VCaP (cell line): ENCODE results near the gene AARS1.
"Not testable (repeated sequence)": the region's sequence is repeated elsewhere in the genome, so short reads cannot be mapped to it uniquely, and the experiment has no call there.

Experiments
- H3K27ac ChIP-seq: fragments of 450-650 bp; 2 replicates; pipeline ENCODE4 v1.5.1; 2017
- TF ChIP-seq, protein P1 (sequence below): fragments of 450-650 bp; conservative IDR thresholded peaks from 2 replicates; pipeline ENCODE4 v1.5.1; 2017; ENCODE audit warnings: mild to moderate bottlenecking, moderate library complexity

AARS1 gene

GRCh38 chr16:70252355-70252988, 36.8 kb downstream of the AARS1 start:
- peak overlapping the region; percentile 85; the same call in 1 of the 2 replicates for H3K27ac ChIP-seq
- TF ChIP-seq, protein P1, sequence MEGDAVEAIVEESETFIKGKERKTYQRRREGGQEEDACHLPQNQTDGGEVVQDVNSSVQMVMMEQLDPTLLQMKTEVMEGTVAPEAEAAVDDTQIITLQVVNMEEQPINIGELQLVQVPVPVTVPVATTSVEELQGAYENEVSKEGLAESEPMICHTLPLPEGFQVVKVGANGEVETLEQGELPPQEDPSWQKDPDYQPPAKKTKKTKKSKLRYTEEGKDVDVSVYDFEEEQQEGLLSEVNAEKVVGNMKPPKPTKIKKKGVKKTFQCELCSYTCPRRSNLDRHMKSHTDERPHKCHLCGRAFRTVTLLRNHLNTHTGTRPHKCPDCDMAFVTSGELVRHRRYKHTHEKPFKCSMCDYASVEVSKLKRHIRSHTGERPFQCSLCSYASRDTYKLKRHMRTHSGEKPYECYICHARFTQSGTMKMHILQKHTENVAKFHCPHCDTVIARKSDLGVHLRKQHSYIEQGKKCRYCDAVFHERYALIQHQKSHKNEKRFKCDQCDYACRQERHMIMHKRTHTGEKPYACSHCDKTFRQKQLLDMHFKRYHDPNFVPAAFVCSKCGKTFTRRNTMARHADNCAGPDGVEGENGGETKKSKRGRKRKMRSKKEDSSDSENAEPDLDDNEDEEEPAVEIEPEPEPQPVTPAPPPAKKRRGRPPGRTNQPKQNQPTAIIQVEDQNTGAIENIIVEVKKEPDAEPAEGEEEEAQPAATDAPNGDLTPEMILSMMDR = no peak

DNA sequence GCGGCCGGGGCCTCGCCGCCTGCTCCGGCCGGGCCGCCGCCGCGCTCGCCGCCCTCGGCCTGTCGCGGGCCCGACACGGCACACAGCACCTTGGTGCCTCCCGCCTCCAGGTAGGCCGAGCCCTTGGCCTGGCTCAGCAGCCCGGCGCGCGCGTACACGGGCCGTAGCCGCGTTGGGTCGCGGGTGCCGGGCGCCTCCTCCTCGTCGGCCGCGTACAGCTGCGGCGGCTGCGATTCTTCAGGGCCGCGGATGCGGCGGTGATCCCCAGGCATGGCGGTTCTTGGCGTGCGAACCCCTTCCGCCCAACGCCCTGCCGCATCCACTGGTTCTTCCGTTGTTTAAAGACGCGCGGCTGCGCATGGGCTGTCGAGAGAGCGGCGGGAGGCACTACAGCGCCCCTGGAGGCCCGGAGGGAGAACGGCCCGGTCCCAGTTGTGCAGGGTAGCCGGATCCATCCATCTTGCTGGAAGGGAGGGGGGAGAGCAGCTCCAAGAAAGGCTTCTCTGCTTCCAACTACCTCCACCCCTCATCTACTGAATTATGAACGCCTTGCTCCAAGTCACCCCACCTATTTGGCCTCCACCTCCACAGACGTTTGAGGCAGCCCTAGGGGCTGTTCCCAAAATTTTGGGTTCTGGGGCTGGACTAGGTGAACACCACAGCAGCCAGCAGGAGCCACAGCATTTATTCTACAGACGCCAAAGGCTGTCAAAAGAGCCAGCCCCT, 37.5 kb downstream of the AARS1 start, which contains the start of gene EXOSC6:
TSS of gene EXOSC6 (minus strand) at position 312 of the 726 bp plus-strand sequence. CDS start at position 272, 40 bp downstream.
- TF ChIP-seq, protein P1 = peak; percentile 90
- peak within 1 kb of the TSS; percentile 85 for H3K27ac ChIP-seq

DNA sequence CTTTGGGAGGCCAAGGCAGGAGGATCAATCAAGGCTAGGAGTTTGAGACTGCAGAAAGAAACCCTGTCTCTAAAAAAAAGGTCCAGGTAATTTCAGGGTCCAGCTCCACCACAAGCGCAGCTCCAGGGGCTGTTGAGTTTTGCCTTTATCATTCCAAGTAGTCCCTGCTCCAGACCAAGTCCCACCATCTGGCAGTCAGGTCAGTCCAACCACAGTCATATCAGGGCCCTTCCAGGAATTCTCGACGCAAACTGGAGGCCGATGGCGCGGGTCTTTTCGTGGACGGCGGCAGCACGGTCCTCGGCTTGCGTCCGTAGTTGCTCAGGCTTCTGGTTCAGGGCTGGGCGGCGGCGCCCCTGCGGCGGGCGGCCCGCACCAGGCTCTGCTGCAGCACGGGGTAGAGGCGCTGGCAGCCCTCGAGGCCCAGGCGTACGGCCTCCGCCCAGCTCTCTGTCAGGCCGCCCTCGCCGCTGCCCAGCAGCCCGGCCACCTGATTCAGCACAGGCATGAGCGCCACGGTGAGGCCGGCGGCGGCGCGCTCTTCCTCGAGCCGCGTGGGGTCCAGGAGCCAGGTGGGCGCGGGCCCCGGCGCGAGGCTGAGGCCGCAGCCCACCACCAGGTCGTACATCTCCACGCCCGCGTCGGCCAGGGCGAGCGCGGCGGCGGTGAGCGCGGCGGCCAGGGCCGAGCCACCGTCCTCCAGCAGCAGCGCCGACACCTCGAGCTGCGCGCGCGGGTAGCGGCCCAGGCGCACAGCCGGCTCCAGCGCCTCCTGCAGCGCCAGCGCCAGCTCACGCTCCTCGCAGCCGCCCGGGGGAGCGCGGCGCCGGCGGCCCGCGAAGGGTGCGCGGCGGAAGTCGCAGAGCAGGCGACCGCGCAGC, 38.3 kb downstream of the AARS1 start:
- peak overlapping the region; percentile 85 for H3K27ac ChIP-seq
- TF ChIP-seq, protein P1 = no peak

DNA sequence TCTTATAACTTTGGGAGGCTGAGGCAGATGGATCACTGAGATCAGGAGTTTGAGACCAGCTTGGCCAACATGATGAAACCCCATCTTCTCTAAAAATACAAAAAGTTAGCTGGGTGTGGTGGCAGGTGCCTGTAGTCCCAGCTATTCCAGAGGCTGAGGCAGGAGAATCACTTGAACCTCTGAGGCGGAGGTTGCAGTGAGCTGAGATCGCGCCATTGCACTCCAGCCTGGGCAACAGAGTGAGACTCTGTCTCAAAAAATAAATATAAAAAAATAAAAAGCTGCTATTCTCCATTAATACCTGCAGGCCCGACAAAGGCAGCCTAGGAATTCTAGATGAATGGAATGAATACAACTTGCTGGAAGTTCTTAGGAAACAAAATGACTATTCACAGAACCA, 39.6 kb downstream of the AARS1 start:
- H3K27ac ChIP-seq = peak overlapping the region; percentile 85

- H3K27ac ChIP-seq = not testable (repeated sequence)
These were observed 50.5 kb downstream of the AARS1 start for GRCh38 chr16:70238773-70239172.

- not testable (repeated sequence) for H3K27ac ChIP-seq
These were observed 57.5 kb downstream of the AARS1 start for GRCh38 chr16:70231831-70232230.

DNA sequence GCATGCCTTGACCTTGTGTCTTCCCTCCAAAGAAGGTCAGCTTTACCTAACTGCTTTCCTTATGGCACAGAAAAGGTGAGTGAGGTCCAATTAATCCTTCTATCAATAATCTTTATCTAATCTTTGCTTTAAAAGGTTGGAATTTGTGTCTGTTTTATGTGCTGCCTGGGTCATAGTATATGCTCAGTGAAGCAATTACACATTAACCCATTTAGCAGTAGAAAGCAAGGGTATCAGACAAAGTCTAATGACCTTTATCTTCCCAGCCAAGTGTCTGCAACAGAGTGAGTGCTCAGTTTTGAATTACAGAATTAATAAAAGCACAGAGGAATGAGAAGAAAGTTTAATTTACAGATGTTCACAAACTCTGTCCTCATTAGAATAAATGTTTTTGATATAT, 63.3 kb downstream of the AARS1 start:
- H3K27ac ChIP-seq = not testable (repeated sequence)

- H3K27ac ChIP-seq = not testable (repeated sequence)
These were observed 63.9 kb downstream of the AARS1 start for GRCh38 chr16:70225430-70225829.

GRCh38 chr16:70224645-70225044, 64.7 kb downstream of the AARS1 start:
- not testable (repeated sequence) for H3K27ac ChIP-seq

DNA sequence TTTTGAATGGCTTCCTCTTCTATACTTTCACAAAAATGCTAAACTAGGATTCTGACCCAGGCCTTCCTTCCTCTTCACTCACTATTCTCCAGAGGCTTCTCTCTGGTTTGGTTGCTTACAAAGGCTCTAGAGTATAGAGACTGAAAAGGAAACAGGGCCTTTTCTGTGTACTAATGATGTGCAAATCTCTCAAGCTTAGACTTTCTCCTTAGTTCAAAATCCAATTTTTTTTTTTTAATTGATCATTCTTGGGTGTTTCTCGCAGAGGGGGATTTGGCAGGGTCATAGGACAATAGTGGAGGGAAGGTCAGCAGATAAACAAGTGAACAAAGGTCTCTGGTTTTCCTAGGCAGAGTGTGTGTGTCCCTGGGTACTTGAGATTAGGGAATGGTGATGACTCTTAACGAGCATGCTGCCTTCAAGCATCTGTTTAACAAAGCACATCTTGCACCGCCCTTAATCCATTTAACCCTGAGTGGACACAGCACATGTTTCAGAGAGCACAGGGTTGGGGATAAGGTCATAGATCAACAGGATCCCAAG, 65.3 kb downstream of the AARS1 start:
- not testable (repeated sequence) for H3K27ac ChIP-seq

GRCh38 chr16:70223216-70223615, 66.1 kb downstream of the AARS1 start:
- H3K27ac ChIP-seq = not testable (repeated sequence)

GRCh38 chr16:70222574-70222973, 66.7 kb downstream of the AARS1 start:
- not testable (repeated sequence) for H3K27ac ChIP-seq

- H3K27ac ChIP-seq = not testable (repeated sequence)
These were observed 70.7 kb downstream of the AARS1 start for GRCh38 chr16:70218586-70218985.

- H3K27ac ChIP-seq = not testable (repeated sequence)
These were observed 82.9 kb downstream of the AARS1 start for GRCh38 chr16:70206382-70206781.

DNA sequence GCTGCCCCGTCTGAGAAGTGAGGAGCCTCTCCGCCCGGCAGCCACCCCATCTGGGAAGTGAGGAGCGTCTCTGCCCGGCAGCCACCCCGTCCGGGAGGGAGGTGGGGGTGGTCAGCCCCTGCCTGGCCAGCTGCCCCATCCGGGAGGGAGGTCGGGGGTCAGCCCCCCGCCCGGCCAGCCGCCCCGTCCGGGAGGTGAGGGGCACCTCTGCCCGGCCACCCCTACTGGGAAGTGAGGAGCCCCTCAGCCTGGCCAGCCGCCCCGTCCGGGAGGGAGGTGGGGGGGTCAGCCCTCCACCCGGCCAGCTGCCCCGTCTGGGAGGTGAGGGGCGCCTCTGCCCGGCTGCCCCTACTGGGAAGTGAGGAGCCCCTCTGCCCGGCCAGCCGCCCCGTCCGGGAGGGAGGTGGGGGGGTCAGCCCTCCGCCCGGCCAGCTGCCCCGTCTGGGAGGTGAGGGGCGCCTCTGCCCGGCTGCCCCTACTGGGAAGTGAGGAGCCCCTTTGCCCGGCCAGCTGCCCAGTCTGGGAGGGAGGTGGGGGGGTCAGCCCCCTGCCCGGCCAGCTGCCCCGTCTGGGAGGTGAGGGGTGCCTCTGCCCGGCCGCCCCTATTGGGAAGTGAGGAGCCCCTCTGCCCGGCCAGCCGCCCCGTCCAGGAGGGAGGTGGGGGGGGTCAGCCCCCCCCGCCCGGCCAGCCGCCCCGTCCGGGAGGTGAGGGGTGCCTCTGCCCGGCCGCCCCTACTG, 84.5 kb downstream of the AARS1 start:
- not testable (repeated sequence) for H3K27ac ChIP-seq

GRCh38 chr16:70204010-70204409, 85.3 kb downstream of the AARS1 start:
- not testable (repeated sequence) for H3K27ac ChIP-seq
